ENCODE data around the gene TEX2.

The TEX2 gene

GRCh38 chr17:64158831-64159590 is 104.0 kb downstream of the TEX2 start:
- no peak for DNase-seq (ENCODE audit: low read depth in 2 of 2)

- no peak for DNase-seq (ENCODE audit: low read depth in 2 of 2)
These were observed 104.7 kb downstream of the TEX2 start for GRCh38 chr17:64158406-64158805.

- DNase-seq (ENCODE audit: low read depth in 2 of 2) = no peak
These were observed 105.3 kb downstream of the TEX2 start for GRCh38 chr17:64157669-64158180.

- no peak for DNase-seq (ENCODE audit: low read depth in 2 of 2)
These were observed 106.4 kb downstream of the TEX2 start for GRCh38 chr17:64156670-64157069.

- no peak for DNase-seq (ENCODE audit: low read depth in 2 of 2)
These were observed 107.1 kb downstream of the TEX2 start for GRCh38 chr17:64155751-64156544.

GRCh38 chr17:64155129-64155528 is 107.9 kb downstream of the TEX2 start:
- no peak for DNase-seq (ENCODE audit: low read depth in 2 of 2)

- DNase-seq (ENCODE audit: low read depth in 2 of 2) = no peak
These were observed 108.3 kb downstream of the TEX2 start for GRCh38 chr17:64154717-64155116.

- no peak for DNase-seq (ENCODE audit: low read depth in 2 of 2)
These were observed 108.8 kb downstream of the TEX2 start for GRCh38 chr17:64154313-64154695.

GRCh38 chr17:64153565-64154312 is 109.3 kb downstream of the TEX2 start:
- DNase-seq (ENCODE audit: low read depth in 2 of 2) = no peak

- no peak for DNase-seq (ENCODE audit: low read depth in 2 of 2)
These were observed 110.5 kb downstream of the TEX2 start for GRCh38 chr17:64152428-64153125.

GRCh38 chr17:64151016-64151368 is 112.1 kb downstream of the TEX2 start:
- no peak for DNase-seq (ENCODE audit: low read depth in 2 of 2)

GRCh38 chr17:64150237-64151015 is 112.6 kb downstream of the TEX2 start:
- DNase-seq (ENCODE audit: low read depth in 2 of 2) = no peak

GRCh38 chr17:64149196-64149595 is 113.9 kb downstream of the TEX2 start:
- DNase-seq (ENCODE audit: low read depth in 2 of 2) = no peak

- no peak for DNase-seq (ENCODE audit: low read depth in 2 of 2)
These were observed 114.4 kb downstream of the TEX2 start for GRCh38 chr17:64148699-64149098.

- no peak for DNase-seq (ENCODE audit: low read depth in 2 of 2)
These were observed 114.9 kb downstream of the TEX2 start for GRCh38 chr17:64148017-64148631.

- DNase-seq (ENCODE audit: low read depth in 2 of 2) = no peak
These were observed 115.7 kb downstream of the TEX2 start for GRCh38 chr17:64147110-64148016.

- DNase-seq (ENCODE audit: low read depth in 2 of 2) = peak in 1 of 2 donors; percentile 28
These were observed 116.5 kb downstream of the TEX2 start for GRCh38 chr17:64146418-64147109.

- DNase-seq (ENCODE audit: low read depth in 2 of 2) = peak; percentile 89 to 90
These were observed 117.2 kb downstream of the TEX2 start for GRCh38 chr17:64145751-64146417.

Data from activated CD4-positive, alpha-beta T cell treated with anti-CD3 and anti-CD28 coated beads for 24 hours (primary cell).